Transverse colon (tissue), 4 donors: ENCODE measurements around the gene SOX8.

Source experiments
- POLR2A ChIP-seq: fragments of 450-650 bp; IDR thresholded peaks from one replicate; pipeline ENCODE4 v1.6.1; 2016; ENCODE audit warnings: antibody characterized with exemption, mild to moderate bottlenecking, moderate library complexity
- POLR2AphosphoS5 ChIP-seq, 3 donors: sonication (generic); formaldehyde crosslinking; IDR thresholded peaks; one replicate each; pipeline ENCODE4 v1.6.1; 2016; ENCODE audit warnings: antibody characterized with exemption in 3 of 3
- TF ChIP-seq, protein P1 (sequence below), 5 experiments: fragments of 200-600 bp in 3 of 5; fragments of 450-650 bp in 2 of 5; sonication (generic) in 3 of 5; IDR thresholded peaks; 1 replicate in 2 of 5; 2 replicates in 3 of 5; pipeline ENCODE4 v1.5.1; 2016 to 2017; ENCODE audit warnings: antibody characterized with exemption in 5 of 5, inconsistent platforms in 3 of 5, mild to moderate bottlenecking in 2 of 5, moderate library complexity in 1 of 5

DNA sequence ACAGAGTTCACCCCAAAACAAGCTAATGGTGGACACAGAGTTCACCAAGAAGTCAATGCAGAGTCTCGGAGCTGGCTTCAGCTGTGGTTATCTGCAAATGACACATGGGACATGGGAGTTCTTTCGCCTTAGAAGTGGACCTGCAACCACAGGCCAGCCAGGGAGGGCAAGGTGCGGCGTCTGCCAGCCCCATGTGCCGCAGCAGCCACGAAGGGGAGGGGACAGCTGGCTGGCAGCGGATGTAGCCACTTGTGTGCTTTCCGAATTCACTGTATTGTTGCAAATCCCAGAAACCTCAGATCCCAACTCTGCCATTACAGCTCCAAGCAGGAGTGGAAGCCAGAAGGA lies 35.5 kb upstream of the SOX8 start:
- TF ChIP-seq, protein P1, sequence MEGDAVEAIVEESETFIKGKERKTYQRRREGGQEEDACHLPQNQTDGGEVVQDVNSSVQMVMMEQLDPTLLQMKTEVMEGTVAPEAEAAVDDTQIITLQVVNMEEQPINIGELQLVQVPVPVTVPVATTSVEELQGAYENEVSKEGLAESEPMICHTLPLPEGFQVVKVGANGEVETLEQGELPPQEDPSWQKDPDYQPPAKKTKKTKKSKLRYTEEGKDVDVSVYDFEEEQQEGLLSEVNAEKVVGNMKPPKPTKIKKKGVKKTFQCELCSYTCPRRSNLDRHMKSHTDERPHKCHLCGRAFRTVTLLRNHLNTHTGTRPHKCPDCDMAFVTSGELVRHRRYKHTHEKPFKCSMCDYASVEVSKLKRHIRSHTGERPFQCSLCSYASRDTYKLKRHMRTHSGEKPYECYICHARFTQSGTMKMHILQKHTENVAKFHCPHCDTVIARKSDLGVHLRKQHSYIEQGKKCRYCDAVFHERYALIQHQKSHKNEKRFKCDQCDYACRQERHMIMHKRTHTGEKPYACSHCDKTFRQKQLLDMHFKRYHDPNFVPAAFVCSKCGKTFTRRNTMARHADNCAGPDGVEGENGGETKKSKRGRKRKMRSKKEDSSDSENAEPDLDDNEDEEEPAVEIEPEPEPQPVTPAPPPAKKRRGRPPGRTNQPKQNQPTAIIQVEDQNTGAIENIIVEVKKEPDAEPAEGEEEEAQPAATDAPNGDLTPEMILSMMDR (IDR thresholded peaks at IDR 0.05): no peak
- TF ChIP-seq POLR2A: no peak
- no peak for TF ChIP-seq POLR2AphosphoS5 (IDR thresholded peaks at IDR 0.05)
